H1 (cell line): ENCODE data around the gene SSBP3. TPM values are rescaled to one million over a fixed set of nuclear protein-coding genes. Genes with fewer than 3 reads are reported as not detected.
A peak's percentile ranks its signal among the peaks of the same experiment; 100 is the strongest.

ENCODE experiments used
- CTCF ChIA-PET: fragments of 300-600 bp; sonication (Branson Sonifier 250); formaldehyde crosslinking; loops from one replicate; lab custom pipeline; 2021; ENCODE audit not compliant: partially characterized antibody; lab: Charles Lee
- POLR2A ChIA-PET: fragments of 300-600 bp; sonication (Branson Sonifier 250); formaldehyde crosslinking; loops from one replicate; lab custom pipeline; 2021; ENCODE audit warnings: inconsistent platforms; ENCODE audit not compliant: partially characterized antibody; lab: Charles Lee
- DNase-seq, 2 experiments: peaks; one replicate each; pipeline versions ENCODE4 v3.0.0 to v3.0.0-alpha.2; 2010 to 2022; ENCODE audit warnings: low spot score in 2 of 2, low read depth in 1 of 2, mixed read lengths in 1 of 2
- FAIRE-seq: peaks from 2 replicates; lab custom pipeline; 2011; peaks lifted over from hg19 to GRCh38; lab: Jason Lieb, UNC
- H2AFZ ChIP-seq: 2 replicates; pipeline ENCODE4 v1.8.1; 2012; ENCODE audit warnings: low read length, inconsistent platforms
- H2AK5ac ChIP-seq: 2 replicates; pipeline ENCODE4 v1.6.1; 2013; ENCODE audit warnings: low read depth, low read length
- H2BK120ac ChIP-seq: replicated peaks from 2 replicates; pipeline ENCODE3; 2013; ENCODE audit warnings: low read depth, low read length, inconsistent platforms
- H2BK12ac ChIP-seq: 2 replicates; pipeline ENCODE4 v1.6.1; 2013; ENCODE audit warnings: low read depth, low read length
- H2BK15ac ChIP-seq: 2 replicates; pipeline ENCODE4 v1.6.1; 2013; ENCODE audit warnings: low read length
- H2BK20ac ChIP-seq: 2 replicates; pipeline ENCODE4 v1.6.1; 2013; ENCODE audit warnings: low read length
- H2BK5ac ChIP-seq: 2 replicates; pipeline ENCODE4 v1.6.1; 2013; ENCODE audit warnings: low read depth, low read length
- H3K14ac ChIP-seq: 2 replicates; pipeline ENCODE4 v1.6.1; 2013; ENCODE audit warnings: inconsistent platforms; ENCODE audit not compliant: insufficient read length
- H3K18ac ChIP-seq: 2 replicates; pipeline ENCODE4 v1.6.1; 2013; ENCODE audit warnings: low read length; ENCODE audit errors: extremely low read depth
- H3K23ac ChIP-seq: 2 replicates; pipeline ENCODE4 v1.6.1; 2013; ENCODE audit warnings: inconsistent platforms; ENCODE audit not compliant: insufficient read length
- H3K23me2 ChIP-seq: 2 replicates; pipeline ENCODE4 v1.6.1; 2013; ENCODE audit warnings: low read depth, low read length
- H3K27ac ChIP-seq: 2 replicates; pipeline ENCODE4 v1.6.1; 2011; ENCODE audit warnings: low read depth, low read length, inconsistent platforms
- H3K27me3 ChIP-seq, 4 experiments: replicated peaks in 1 of 4; 1 replicate in 1 of 4; 2 replicates in 3 of 4; pipeline versions ENCODE4 v1.6.1 to v1.8.1; 2011 to 2013; ENCODE audit warnings: low read length in 3 of 4, mild to moderate bottlenecking in 3 of 4, inconsistent platforms in 2 of 4, mixed read lengths in 2 of 4, moderate library complexity in 1 of 4; ENCODE audit not compliant: control insufficient read depth in 3 of 4, insufficient read depth in 3 of 4; ENCODE audit errors: extremely low read depth in 1 of 4
- H3K36me3 ChIP-seq, 4 experiments: 2 replicates each; pipeline versions ENCODE4 v1.6.1 to v1.8.1; 2011 to 2013; ENCODE audit warnings: mild to moderate bottlenecking in 4 of 4, low read length in 3 of 4, moderate library complexity in 2 of 4, control low read depth in 1 of 4, inconsistent platforms in 1 of 4; ENCODE audit not compliant: insufficient read depth in 4 of 4, control insufficient read depth in 2 of 4
- H3K4ac ChIP-seq: replicated peaks from 2 replicates; pipeline ENCODE3; 2013; ENCODE audit warnings: low read length, low read depth, mixed read lengths, inconsistent platforms; ENCODE audit not compliant: insufficient read length
- H3K4me1 ChIP-seq, 4 experiments: replicated peaks in 1 of 4; 1 replicate in 1 of 4; 2 replicates in 3 of 4; pipeline versions ENCODE4 v1.6.1 to v1.8.1; 2011 to 2013; ENCODE audit warnings: low read length in 3 of 4, inconsistent platforms in 2 of 4, mixed read lengths in 1 of 4; ENCODE audit not compliant: insufficient read depth in 4 of 4, control insufficient read depth in 3 of 4
- H3K4me2 ChIP-seq, 2 experiments: 2 replicates each; pipeline versions ENCODE4 v1.6.1 to v1.8.1; 2011 to 2013; ENCODE audit warnings: low read depth in 2 of 2, low read length in 2 of 2, control low read depth in 1 of 2, inconsistent platforms in 1 of 2, mild to moderate bottlenecking in 1 of 2; ENCODE audit not compliant: insufficient read depth in 1 of 2
- H3K4me3 ChIP-seq, 4 experiments: fragments of 200-600, 300-600 bp in 1 of 4; sonication (generic), shearing (Covaris generic), sonication (Bioruptor Twin) in 1 of 4; 2 replicates each; pipeline versions ENCODE4 v1.5.1 to v1.8.1; 2011 to 2016; ENCODE audit warnings: low read length in 4 of 4, low read depth in 3 of 4, control low read depth in 2 of 4, inconsistent platforms in 2 of 4, mild to moderate bottlenecking in 2 of 4, mixed read lengths in 1 of 4, moderate library complexity in 1 of 4; ENCODE audit not compliant: insufficient read depth in 2 of 4; ENCODE audit errors: extremely low read depth in 1 of 4
- H3K56ac ChIP-seq: replicated peaks from 2 replicates; pipeline ENCODE3; 2013; ENCODE audit warnings: low read depth, mild to moderate bottlenecking, mixed read lengths, low read length, inconsistent platforms; ENCODE audit not compliant: insufficient read length
- H3K79me1 ChIP-seq: 2 replicates; pipeline ENCODE4 v1.6.1; 2013; ENCODE audit warnings: low read depth, low read length, control low read depth
- H3K79me2 ChIP-seq, 2 experiments: 2 replicates each; pipeline versions ENCODE4 v1.6.1 to v1.8.1; 2012 to 2013; ENCODE audit warnings: low read length in 2 of 2, mild to moderate bottlenecking in 2 of 2, inconsistent platforms in 1 of 2; ENCODE audit not compliant: insufficient read depth in 2 of 2, control insufficient read depth in 1 of 2
- H3K9ac ChIP-seq, 4 experiments: replicated peaks in 1 of 4; 1 replicate in 1 of 4; 2 replicates in 3 of 4; pipeline versions ENCODE4 v1.6.1 to v1.8.1; 2011 to 2013; ENCODE audit warnings: low read depth in 3 of 4, low read length in 3 of 4, control low read depth in 2 of 4, mild to moderate bottlenecking in 2 of 4, moderate library complexity in 2 of 4, inconsistent platforms in 1 of 4; ENCODE audit errors: extremely low read depth in 1 of 4
- H3K9me3 ChIP-seq, 2 experiments: 2 replicates each; pipeline versions ENCODE4 v1.6.1 to v1.8.1; 2012 to 2013; ENCODE audit warnings: mild to moderate bottlenecking in 2 of 2, moderate library complexity in 2 of 2, control low read depth in 1 of 2, inconsistent platforms in 1 of 2, low read depth in 1 of 2, low read length in 1 of 2, mixed read lengths in 1 of 2; ENCODE audit not compliant: insufficient read depth in 2 of 2
- H4K20me1 ChIP-seq, 2 experiments: replicated peaks in 1 of 2; 2 replicates each; pipeline versions ENCODE3 to v1.8.1; 2011 to 2013; ENCODE audit warnings: inconsistent platforms in 2 of 2, low read length in 2 of 2, mild to moderate bottlenecking in 1 of 2; ENCODE audit not compliant: insufficient read depth in 2 of 2, control insufficient read depth in 1 of 2
- H4K5ac ChIP-seq: 2 replicates; pipeline ENCODE4 v1.6.1; 2013; ENCODE audit warnings: low read length, low read depth, mixed read lengths, inconsistent platforms; ENCODE audit not compliant: insufficient read length
- H4K8ac ChIP-seq: 2 replicates; pipeline ENCODE4 v1.8.0; 2013; ENCODE audit warnings: mild to moderate bottlenecking, moderate library complexity, low read length, inconsistent platforms; ENCODE audit not compliant: insufficient read depth; ENCODE audit errors: extremely low read depth
- H4K91ac ChIP-seq: replicated peaks from 2 replicates; pipeline ENCODE3; 2013; ENCODE audit warnings: low read length, mixed read lengths, inconsistent platforms; ENCODE audit not compliant: insufficient read length
- ASH2L ChIP-seq: fragments of 200-600, 300-600 bp; sonication (generic); IDR thresholded peaks from one replicate; pipeline ENCODE4 v1.7.1; 2017; ENCODE audit warnings: low read length
- CBX8 ChIP-seq: fragments of 300-800, 300-1000 bp; sonication (generic); IDR thresholded peaks from 2 replicates; pipeline ENCODE4 v1.7.1; 2016; ENCODE audit warnings: low read depth, low read length, borderline replicate concordance
- CHD2 ChIP-seq: IDR thresholded peaks from 2 replicates; pipeline ENCODE4 v1.6.1; 2012; ENCODE audit warnings: low read length, improper control_type of control experiment
- EGR1 ChIP-seq: IDR thresholded peaks from 2 replicates; pipeline ENCODE4 v1.6.1; 2011; ENCODE audit warnings: low read depth, low read length, borderline replicate concordance
- FOSL1 ChIP-seq: IDR thresholded peaks from 2 replicates; pipeline ENCODE4 v1.6.1; 2011; ENCODE audit warnings: mild to moderate bottlenecking, low read depth, low read length, moderate library complexity; ENCODE audit not compliant: insufficient read depth
- GTF2F1 ChIP-seq: IDR thresholded peaks from 2 replicates; pipeline ENCODE4 v1.6.1; 2012; ENCODE audit warnings: low read depth, low read length, improper control_type of control experiment, borderline replicate concordance
- JUND ChIP-seq: IDR thresholded peaks from 2 replicates; pipeline ENCODE4 v1.6.1; 2011; ENCODE audit warnings: mild to moderate bottlenecking, improper control_type of control experiment, low read length
- KDM5A ChIP-seq: fragments of 200-600 bp; IDR thresholded peaks from 2 replicates; pipeline ENCODE4 v1.7.1; 2012; ENCODE audit warnings: mild to moderate bottlenecking, low read length, inconsistent platforms, mixed read lengths
- NRF1 ChIP-seq: IDR thresholded peaks from 2 replicates; pipeline ENCODE4 v1.6.1; 2011; ENCODE audit warnings: mild to moderate bottlenecking, low read depth, low read length, improper control_type of control experiment
- PHF8 ChIP-seq: fragments of 200-600 bp; sonication (generic); conservative IDR thresholded peaks from 2 replicates; pipeline ENCODE4 v1.7.1; 2012; ENCODE audit warnings: low read depth, mild to moderate bottlenecking, inconsistent platforms, low read length, moderate library complexity
- RNF2 ChIP-seq: fragments of 200-900, 300-1000 bp; sonication (generic); IDR thresholded peaks from 2 replicates; pipeline ENCODE4 v1.7.1; 2016; ENCODE audit warnings: borderline replicate concordance, low read depth, mild to moderate bottlenecking, antibody characterized with exemption, low read length; ENCODE audit not compliant: poor library complexity, severe bottlenecking; ENCODE audit errors: missing control alignments
- SIRT6 ChIP-seq: IDR thresholded peaks from one replicate; pipeline ENCODE4 v1.7.1; 2012; ENCODE audit warnings: low read length, inconsistent platforms
- SIX5 ChIP-seq: IDR thresholded peaks from 2 replicates; pipeline ENCODE4 v1.6.1; 2011; ENCODE audit warnings: mild to moderate bottlenecking, low read depth, low read length
- SRF ChIP-seq: IDR thresholded peaks from 2 replicates; pipeline ENCODE4 v1.6.1; 2011; ENCODE audit warnings: mild to moderate bottlenecking, low read depth, low read length, moderate library complexity
- WGBS, 2 experiments: shearing (Covaris generic) in 1 of 2; methylation state at CpG; one replicate each; pipeline versions ENCODE4 v1.1.6 to v1.1.7; 2013 to 2015; ENCODE audit warnings: low lambda C conversion rate in 2 of 2, mixed read lengths in 2 of 2, inconsistent platforms in 1 of 2, low coverage in 1 of 2, missing lambda C conversion rate in 1 of 2; ENCODE audit not compliant: insufficient replicate concordance in 2 of 2, insufficient coverage in 1 of 2, insufficient read length in 1 of 2; ENCODE audit errors: extremely low coverage in 1 of 2, missing lambda C conversion rate in 1 of 2; 5-methylcytosine and 5-hydroxymethylcytosine counted together
- polyA plus RNA-seq, 7 experiments: library from polyadenylated mRNA; depleted of rRNA in 3 of 7; stranded (reverse) in 5 of 7; unstranded in 2 of 7; fragments of >200 nt in 5 of 7; fragments of 200-250 nt in 2 of 7; gene quantifications; 1 replicate in 5 of 7; 2 replicates in 1 of 7; 4 replicates in 1 of 7; pipeline versions ENCODE4 v1.2.1 to v1.2.3, GENCODE V29; 2011 to 2013; ENCODE audit warnings: missing spikeins in 2 of 7, mixed read lengths in 2 of 7
- total RNA-seq: library from RNA; stranded (reverse); fragmentation: NEBNext Ultra II Directional; extraction: Animal tissue kit (Norgen Biotek cat#: 25700); gene quantifications from 2 replicates; pipeline ENCODE4 v1.2.1, GENCODE V29; 2021

The SSBP3 gene
- total and polyA plus RNA-seq, 2 of the 8 experiments (the other 6 are each of a cell fraction or from before 2014, with no cell fraction given), result 99.7 to 133 TPM

GRCh38 chr1:54272134-54272533 lies 134.1 kb downstream of the SSBP3 start:
- no peak overlapping the region for H3K18ac ChIP-seq
- POLR2A ChIA-PET, result interaction anchor here (0.9 to 1.0 kb wide), 2 partner anchors 10 to 21 kb away, joined by 3 read pairs; no protein-coding TSS in a partner anchor
- H3K4me2 ChIP-seq, result no peak overlapping the region
- TF ChIP-seq ASH2L, result no peak
- no peak for TF ChIP-seq SRF
- no peak for TF ChIP-seq JUND
- no peak for TF ChIP-seq NRF1
- no peak for TF ChIP-seq RNF2
- TF ChIP-seq CHD2, result no peak
- TF ChIP-seq EGR1, result no peak
- TF ChIP-seq SIX5, result no peak
- no peak for TF ChIP-seq KDM5A
- no peak for TF ChIP-seq PHF8
- TF ChIP-seq SIRT6, result no peak
- no peak for TF ChIP-seq FOSL1
- TF ChIP-seq CBX8, result no peak
- TF ChIP-seq GTF2F1, result no peak

More at GRCh38 chr1:54272134-54272533, 134.1 kb downstream of the SSBP3 start:
- Histone ChIP-seq H3K14ac (no peak overlapping the region), H3K23me2 (no peaks in the 10 kb centered on the region), H3K9ac (no peak overlapping the region), H3K4me1 (peaks cover 9 to 28% (median 21%) of the 10 kb centered on the region in 4 experiments), H3K9me3 (no peaks in the 10 kb centered on the region), H2BK5ac (0 out of 2 replicates have a peak overlapping the region, but pooled peaks have one; percentile 45), H2AK5ac (no peak overlapping the region), H2BK120ac (no peak overlapping the region), H3K79me1 (peaks cover 33% of the 10 kb centered on the region), H3K79me2 (peaks cover 0 to 87% of the 10 kb centered on the region in 2 experiments; a peak in 2 of 4 replicates), H3K27me3 (no peaks in the 10 kb centered on the region), H3K4me3 (no peak overlapping the region), H3K23ac (no peak overlapping the region), H3K4ac (no peak overlapping the region), H4K20me1 (peaks cover 18 to 19% of the 10 kb centered on the region in 2 experiments), H3K36me3 (no peaks in the 10 kb centered on the region), H3K27ac (no peak overlapping the region; the same call in 1 of the 2 replicates), H3K56ac (no peak overlapping the region), H4K91ac (no peak overlapping the region), H2AFZ (no peak overlapping the region), H2BK12ac (no peak overlapping the region), H4K5ac (no peak overlapping the region), H2BK20ac (no peak overlapping the region), H2BK15ac (no peak overlapping the region), H4K8ac (no peak overlapping the region; the same call in 1 of the 2 replicates)
- CTCF ChIA-PET, result interaction anchor here (1.1 to 5.8 kb wide), 20 partner anchors 8 to 214 kb away, joined by 3 to 36 read pairs (median 6); no protein-coding TSS in a partner anchor
- FAIRE-seq (no peak), DNase-seq (no peak)
- 65% methylated on average over 2 of the region's 2 CpGs; no CpG with 5 or more reads in 1 of the 2 experiments for WGBS, 2 experiments
